CD4-positive, alpha-beta T cell treated with Interferon gamma for 1 hour (primary cell): ENCODE measurements around the gene TMEM164.

Experiments used
- DNase-seq: peaks from one replicate; pipeline ENCODE4 v3.0.0-alpha.2; 2020

The TMEM164 gene

DNA sequence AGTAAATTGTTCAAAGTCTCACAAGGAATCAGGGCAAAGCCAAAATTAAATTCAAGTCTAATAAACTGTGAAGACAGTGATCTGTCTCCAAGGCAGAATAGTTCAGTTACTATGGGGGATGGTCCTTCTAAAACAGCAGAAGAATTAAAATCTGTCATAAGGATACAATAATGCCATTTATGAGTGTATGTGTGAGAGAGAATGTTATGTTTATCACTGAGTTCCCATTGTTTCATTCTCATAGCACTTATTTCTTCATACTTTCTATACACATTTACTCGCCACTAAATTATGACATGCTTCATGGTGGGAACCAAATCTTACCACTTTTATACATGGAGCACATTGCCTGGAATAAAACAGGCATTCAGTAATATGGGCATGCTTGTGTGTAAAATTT, 212.5 kb downstream of the TMEM164 start:
- no peak for DNase-seq

- DNase-seq: no peak
Measured at GRCh38 chrX:110216027-110216426, 213.1 kb downstream of the TMEM164 start.

GRCh38 chrX:110218591-110218990, 215.7 kb downstream of the TMEM164 start:
- DNase-seq: no peak

DNA sequence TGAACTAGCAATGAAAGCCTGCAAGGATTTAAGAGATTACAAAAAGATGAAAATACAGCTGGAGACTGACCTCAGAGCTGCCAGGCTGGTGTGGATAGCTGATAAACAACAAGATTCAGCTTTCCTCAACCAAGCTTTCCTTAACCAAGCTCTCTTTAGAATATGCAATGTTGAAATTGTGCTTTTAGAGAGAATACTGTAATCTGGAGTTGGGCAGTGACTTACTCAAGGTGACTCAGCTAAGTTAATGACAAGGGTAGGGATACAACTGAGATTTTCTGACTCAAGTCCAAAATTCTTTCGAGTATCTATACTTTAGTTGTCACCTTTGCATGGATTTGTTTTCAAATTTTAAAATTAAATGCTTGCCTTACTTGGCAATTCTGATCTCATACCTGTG, 217.0 kb downstream of the TMEM164 start:
- DNase-seq: no peak

GRCh38 chrX:110222497-110223257, 219.8 kb downstream of the TMEM164 start:
- DNase-seq: no peak

DNA sequence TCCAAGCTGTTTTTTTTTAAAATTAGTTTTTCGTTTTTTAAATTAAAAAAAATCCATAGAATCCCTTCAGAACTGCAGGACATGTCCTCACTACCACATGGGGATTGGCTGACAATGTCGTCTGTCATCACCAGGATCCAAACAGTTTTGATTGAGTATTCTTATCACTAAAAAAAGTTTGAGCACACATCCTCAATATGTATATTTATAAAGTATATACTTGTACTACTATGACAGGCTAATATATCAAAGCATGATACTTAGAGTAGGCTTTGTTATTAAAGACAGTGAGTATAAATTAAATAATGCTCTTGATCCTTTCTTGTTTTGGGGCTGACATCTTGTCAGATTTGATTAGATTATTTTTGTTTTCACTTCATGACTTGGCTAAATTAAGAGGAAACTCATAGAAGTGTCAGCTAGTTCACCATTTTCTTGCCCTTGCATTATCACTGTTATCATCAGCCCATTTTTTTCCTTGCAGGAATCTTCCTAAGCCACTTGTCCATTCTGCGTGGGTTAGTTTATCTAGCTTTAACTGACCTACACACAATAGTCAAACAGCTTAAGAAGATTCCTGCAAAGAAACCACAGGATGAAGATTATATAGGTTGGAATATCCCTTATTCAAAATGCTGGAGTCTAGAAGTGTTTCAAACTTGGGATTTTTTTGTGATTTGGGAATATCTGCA, 222.2 kb downstream of the TMEM164 start:
- DNase-seq: no peak

DNA sequence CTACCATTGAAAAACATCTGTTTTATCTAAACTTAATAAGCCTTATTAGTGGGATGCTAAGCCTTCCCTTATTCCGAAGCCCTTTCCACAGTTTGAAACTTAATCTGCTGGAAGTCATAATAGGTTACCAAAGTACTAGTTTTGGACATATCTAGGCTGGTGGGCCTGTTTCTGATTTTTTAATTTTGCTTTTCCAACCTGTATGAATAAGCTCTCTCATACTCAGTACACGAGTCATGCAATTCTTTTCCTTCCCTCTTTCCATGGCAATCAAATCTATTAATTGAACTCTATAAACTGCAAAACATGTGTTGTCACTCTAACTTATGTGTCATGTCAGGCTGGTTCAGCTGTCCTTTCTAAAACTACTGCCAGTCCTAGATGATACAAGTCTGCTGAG, 224.0 kb downstream of the TMEM164 start:
- DNase-seq: no peak
